DMS153 treated with DMSO at 0.1 percent for 48 hours (cell line): Measurements from ENCODE around the gene COL27A1.

Experiments used
- DNase-seq: peaks from one replicate; lab custom pipeline; 2025; ENCODE audit not compliant: unreplicated experiment; lab: John Stamatoyannopoulos, UW

COL27A1 gene

DNA sequence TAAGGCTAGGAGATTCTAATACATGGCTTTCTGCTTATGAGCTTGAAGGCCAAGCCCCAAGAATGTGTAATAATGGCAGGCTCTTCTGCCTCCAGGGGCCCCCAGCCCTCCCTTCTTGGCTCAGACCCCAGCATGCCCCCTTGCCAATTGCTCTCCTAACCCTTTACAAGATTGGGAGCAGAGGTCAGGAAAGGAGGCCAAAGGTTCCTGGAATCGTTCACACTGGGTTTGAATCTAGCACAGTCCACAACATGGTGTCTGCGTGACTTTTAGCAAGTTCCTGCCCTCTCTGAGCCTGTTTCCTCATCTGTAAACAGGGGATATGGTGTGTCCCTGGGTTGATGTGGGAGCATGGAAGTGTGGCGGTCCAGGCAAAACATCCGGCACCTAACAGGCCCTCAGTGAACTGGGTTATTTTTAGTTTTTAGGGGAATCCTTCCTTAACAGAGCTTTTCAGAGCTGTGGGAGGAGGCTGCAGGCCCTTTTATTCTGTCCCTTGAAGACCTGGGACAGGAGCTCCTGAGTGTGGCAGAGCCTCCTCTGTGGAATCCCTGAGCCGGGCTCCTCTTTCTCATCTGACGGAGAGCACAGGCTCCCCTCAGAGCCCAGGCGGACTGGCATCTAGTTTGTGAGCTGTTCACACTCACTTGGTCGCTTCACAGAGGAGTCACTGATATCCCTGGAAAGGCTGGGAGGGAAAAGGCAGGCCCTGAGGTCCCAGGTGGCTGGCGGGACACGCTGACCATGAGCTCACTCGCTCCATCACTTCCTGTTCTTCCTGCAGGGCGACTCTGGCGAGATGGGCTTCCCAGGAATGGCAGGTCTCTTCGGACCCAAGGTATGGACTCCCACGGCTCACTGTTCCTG is 144.2 kb downstream of the COL27A1 start:
- no peak for DNase-seq

DNA sequence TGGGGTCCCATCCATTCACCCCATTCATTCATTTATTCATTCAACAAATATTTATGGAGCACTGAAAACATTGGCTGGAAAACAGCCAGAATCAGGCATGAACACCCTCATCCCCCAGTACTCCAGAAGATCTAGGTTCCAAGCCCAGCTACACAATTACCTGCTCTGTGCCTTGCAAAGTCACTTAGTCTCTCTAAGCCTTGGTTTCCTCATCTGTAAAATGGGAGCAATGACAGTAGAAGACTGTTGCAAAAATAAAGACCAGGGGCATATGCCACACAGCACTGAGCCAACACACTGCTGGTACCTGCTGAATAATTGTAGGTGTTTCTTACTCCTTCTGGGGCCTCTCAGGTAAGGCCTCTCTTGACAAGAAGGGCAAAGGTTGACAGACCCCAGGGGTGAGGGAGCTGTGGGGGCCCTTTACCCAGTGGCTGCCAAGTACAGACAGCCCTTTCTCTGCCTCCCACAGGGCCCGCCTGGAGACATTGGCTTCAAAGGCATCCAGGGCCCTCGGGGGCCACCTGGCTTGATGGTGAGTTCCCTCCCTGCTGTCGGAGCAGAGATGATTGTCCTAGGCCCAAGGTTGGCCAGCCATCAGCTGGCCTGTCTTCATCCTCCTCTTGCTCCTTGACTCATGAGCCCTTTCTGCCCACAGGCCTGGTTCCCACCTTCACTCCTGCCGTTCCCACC is 145.0 kb downstream of the COL27A1 start:
- no peak for DNase-seq

GRCh38 chr9:114300846-114301797 is 145.8 kb downstream of the COL27A1 start:
- no peak for DNase-seq

- DNase-seq = no peak
Measured at GRCh38 chr9:114301798-114302565, 146.6 kb downstream of the COL27A1 start.

GRCh38 chr9:114302727-114303126 is 147.4 kb downstream of the COL27A1 start:
- DNase-seq = no peak

DNA sequence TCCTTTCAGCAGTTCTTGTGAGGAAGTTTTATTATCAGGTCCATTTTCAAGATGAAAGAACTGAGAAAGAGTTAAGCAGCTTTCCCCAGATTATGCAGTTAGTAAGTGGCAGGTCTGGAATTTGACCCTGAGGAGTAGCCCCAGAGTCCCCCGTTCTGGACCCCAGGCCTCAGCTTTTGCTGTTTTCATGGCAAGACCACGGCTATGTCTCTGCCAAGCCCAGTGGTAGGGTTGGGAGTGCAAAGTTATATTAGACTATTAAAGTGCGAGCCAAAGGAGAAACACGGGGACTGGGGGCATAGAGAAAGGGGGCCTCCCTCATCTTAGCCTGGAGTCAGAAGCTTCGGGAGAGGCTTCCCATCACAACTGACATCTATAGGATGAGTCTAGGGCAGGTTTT is 148.2 kb downstream of the COL27A1 start:
- DNase-seq = no peak

- no peak for DNase-seq
Measured at GRCh38 chr9:114303977-114304376, 148.6 kb downstream of the COL27A1 start.

DNA sequence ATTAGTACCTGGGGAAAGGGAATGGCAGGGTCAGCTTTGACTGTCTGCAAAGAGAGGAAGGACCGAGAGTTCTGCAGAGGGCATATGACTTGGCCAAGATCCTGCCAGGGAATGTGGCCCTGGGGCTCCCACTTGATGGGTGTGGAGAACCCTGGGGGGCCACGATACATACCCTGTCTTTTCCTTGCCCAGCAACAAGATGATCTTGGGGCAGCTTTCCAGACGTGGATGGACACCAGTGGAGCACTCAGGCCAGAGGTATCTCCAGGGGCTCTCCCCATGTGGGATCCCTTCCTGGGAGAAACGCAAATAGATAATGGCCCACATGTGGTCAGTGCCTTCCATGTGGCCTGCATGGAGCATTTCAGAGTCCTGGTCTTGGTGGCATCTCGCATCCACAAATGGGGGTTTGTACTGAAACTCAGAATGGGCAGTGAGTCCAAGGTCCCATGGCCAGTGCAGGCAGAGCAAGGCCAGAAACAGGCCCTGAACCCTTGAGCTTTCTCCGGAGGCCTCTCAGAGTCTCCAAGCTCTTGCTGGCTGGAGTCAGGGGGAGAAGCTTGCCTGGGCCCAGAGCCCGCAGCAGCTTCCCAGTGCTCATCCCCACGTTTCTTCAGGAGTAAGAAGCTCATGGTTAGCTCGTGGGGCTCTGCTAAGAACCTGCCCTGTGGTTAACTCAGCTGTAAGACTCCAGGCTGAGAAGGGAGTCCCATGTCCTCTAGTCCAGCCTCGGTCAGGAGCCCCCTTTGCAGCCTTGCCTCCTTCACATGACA is 149.3 kb downstream of the COL27A1 start:
- no peak for DNase-seq

GRCh38 chr9:114307899-114308267 is 152.5 kb downstream of the COL27A1 start:
- DNase-seq = no peak

- no peak for DNase-seq
Measured at GRCh38 chr9:114308361-114308950, 153.1 kb downstream of the COL27A1 start.

DNA sequence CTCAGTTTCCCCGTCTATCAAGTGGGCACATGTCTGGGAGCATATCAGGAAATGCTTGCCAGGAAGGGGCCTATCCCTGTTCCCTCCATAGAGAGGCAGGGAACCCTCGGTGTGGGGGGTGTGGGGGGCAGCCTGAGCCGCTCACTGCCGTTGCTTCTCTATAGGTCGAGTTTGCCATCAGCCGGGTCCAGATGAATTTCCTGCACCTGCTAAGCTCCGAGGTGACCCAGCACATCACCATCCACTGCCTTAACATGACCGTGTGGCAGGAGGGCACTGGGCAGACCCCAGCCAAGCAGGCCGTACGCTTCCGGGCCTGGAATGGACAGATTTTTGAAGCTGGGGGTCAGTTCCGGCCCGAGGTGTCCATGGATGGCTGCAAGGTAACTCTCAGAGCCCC is 153.8 kb downstream of the COL27A1 start:
- DNase-seq = no peak

DNA sequence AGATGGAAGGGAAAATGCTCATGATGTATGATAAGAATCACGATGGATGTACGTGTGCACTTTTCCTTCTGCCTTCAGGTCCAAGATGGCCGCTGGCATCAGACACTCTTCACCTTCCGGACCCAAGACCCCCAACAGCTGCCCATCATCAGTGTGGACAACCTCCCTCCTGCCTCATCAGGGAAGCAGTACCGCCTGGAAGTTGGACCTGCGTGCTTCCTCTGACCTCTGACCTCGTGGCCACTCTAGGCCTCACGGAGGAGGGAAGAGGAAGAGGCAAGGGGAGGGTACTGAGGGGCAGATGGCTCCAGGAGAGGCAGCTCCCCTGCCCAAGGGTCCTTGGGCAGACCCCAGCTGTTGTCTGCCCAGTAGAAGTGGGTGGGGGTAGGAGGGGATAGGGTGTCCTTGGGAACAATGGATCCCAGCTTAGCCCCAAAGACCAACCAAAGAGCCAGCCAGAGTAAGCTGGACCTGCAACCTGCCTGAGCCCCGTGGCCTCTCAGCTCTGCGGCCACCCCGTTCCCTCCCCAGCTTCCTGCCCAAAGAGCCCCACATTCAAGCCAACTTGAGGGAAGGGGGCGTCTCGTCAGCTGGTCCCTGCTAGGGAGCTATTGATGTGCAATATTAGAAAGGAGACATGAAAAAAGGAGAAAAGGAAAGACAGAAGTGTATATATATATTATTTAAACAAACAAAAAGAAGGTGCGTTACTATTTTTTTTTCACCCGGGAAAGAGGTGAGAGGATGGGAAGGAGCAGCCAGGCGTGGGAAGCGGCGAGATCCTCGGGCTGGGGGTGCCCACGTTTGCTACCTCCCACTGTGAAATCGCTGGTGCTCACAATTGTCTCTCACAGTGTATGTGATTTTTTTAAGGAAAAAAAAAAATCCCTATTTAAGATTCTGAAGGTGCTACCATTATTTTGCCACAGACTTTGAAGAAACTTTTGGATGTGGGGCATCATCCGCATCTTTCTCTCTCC is 155.4 kb downstream of the COL27A1 start:
- DNase-seq = no peak

GRCh38 chr9:114311571-114312512 is 156.5 kb downstream of the COL27A1 start:
- DNase-seq = no peak

GRCh38 chr9:114312513-114312875 is 157.2 kb downstream of the COL27A1 start:
- DNase-seq = no peak

DNA sequence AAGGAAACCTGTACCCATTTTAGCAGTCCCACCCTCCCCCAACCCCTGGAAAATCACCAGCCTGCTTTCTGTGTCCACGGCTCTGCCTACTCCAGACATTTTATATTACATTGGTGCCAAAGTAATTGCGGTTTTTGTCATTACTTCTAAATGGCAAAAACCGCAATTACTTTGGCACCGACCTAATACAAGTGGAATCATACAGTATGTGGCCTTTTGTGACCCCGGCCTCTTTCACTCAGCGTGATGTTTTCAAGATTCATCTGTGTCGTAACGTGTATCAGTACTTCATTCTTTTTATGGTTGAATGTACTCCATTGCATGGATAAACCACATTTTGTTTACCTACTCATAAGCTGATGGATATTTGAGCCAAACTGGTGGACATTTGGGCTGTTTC is 157.8 kb downstream of the COL27A1 start:
- no peak for DNase-seq

DNA sequence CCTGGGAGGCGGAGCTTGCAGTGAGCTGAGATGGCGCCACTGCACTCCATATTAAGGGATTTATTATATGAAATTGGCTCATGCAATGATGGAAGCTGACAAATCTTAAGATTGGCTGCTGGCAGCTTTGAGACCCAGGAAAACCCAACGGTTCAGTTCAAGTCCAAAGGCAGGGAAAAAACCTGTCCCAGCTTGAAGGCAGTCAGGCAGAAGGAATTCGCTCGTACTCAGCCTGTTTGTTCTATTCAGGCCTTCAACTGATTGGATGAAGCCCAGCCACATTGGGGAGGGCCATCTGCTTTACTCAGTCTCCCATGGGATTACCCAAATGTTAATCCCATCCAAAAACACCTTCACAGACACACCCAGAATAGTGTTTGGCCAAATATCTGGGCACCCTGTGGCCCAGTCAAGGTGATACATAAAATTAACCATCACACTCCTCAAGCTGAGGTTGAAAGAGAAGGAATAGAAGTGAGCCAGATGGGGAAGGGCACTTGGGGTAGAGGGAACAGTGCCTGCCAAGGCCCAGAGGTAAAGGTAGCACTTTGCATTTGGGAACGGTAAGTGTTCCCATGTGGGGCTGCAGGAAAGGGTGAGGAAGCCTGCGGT is 159.0 kb downstream of the COL27A1 start:
- no peak for DNase-seq
